Skeletal muscle satellite cell (primary cell): ENCODE data around the gene SRBD1.
"Not testable (repeated sequence)": the region's sequence is repeated elsewhere in the genome, so short reads cannot be mapped to it uniquely, and the experiment has no call there.

ENCODE experiments used
- H3K27me3 ChIP-seq: 2 replicates; pipeline ENCODE4 v1.7.0; 2013; ENCODE audit warnings: low read length; ENCODE audit not compliant: control insufficient read depth, insufficient read depth
- H3K36me3 ChIP-seq: 2 replicates; pipeline ENCODE4 v1.7.0; 2013; ENCODE audit warnings: mild to moderate bottlenecking, control low read depth, low read length; ENCODE audit not compliant: insufficient read depth
- H3K4me1 ChIP-seq: 2 replicates; pipeline ENCODE4 v1.7.0; 2013; ENCODE audit warnings: low read length; ENCODE audit not compliant: control insufficient read depth, insufficient read depth
- H3K4me2 ChIP-seq: 2 replicates; pipeline ENCODE4 v1.7.0; 2013; ENCODE audit warnings: mild to moderate bottlenecking, low read length
- H3K4me3 ChIP-seq: 2 replicates; pipeline ENCODE4 v1.7.0; 2013; ENCODE audit warnings: low read length
- H3K9ac ChIP-seq: 2 replicates; pipeline ENCODE4 v1.7.0; 2013; ENCODE audit warnings: mild to moderate bottlenecking, low read depth, low read length, moderate library complexity
- H3K9me3 ChIP-seq: replicated peaks from 2 replicates; pipeline ENCODE4 v1.7.0; 2013; ENCODE audit warnings: mild to moderate bottlenecking, control low read depth, low read length

Gene SRBD1

GRCh38 chr2:45436456-45436855, 174.6 kb downstream of the SRBD1 start:
- H3K4me2 ChIP-seq, result no peak overlapping the region
- H3K4me3 ChIP-seq, result no peak overlapping the region
- no peaks in the 10 kb centered on the region for H3K27me3 ChIP-seq
- peaks cover 50% of the 10 kb centered on the region for H3K4me1 ChIP-seq
- no peaks in the 10 kb centered on the region for H3K36me3 ChIP-seq
- no peak overlapping the region for H3K9ac ChIP-seq
- H3K9me3 ChIP-seq, result peaks cover 6% of the 10 kb centered on the region

GRCh38 chr2:45435316-45435715, 175.8 kb downstream of the SRBD1 start:
- Histone ChIP-seq H3K36me3 (no peaks in the 10 kb centered on the region), H3K9me3 (peaks cover 6% of the 10 kb centered on the region), H3K4me2 (no peak overlapping the region), H3K27me3 (no peaks in the 10 kb centered on the region), H3K9ac (peak overlapping the region; percentile 51), H3K4me3 (no peak overlapping the region), H3K4me1 (peaks cover 45% of the 10 kb centered on the region)

- H3K9me3 ChIP-seq, result peaks cover 6% of the 10 kb centered on the region
- no peak overlapping the region for H3K4me3 ChIP-seq
- peaks cover 37% of the 10 kb centered on the region for H3K4me1 ChIP-seq
- H3K27me3 ChIP-seq, result no peaks in the 10 kb centered on the region
- no peak overlapping the region for H3K4me2 ChIP-seq
- no peaks in the 10 kb centered on the region for H3K36me3 ChIP-seq
- H3K9ac ChIP-seq, result no peak overlapping the region
Measured at GRCh38 chr2:45433363-45433762, 177.7 kb downstream of the SRBD1 start.

GRCh38 chr2:45432406-45432805, 178.7 kb downstream of the SRBD1 start:
- no peaks in the 10 kb centered on the region for H3K27me3 ChIP-seq
- H3K36me3 ChIP-seq, result no peaks in the 10 kb centered on the region
- peaks cover 37% of the 10 kb centered on the region for H3K4me1 ChIP-seq
- no peak overlapping the region for H3K4me3 ChIP-seq
- H3K4me2 ChIP-seq, result no peak overlapping the region
- peak overlapping the region; percentile 13 for H3K9ac ChIP-seq
- H3K9me3 ChIP-seq, result peaks cover 6% of the 10 kb centered on the region

- H3K4me3 ChIP-seq, H3K9me3 ChIP-seq, H3K27me3 ChIP-seq, H3K4me1 ChIP-seq, H3K36me3 ChIP-seq, H3K9ac ChIP-seq, H3K4me2 ChIP-seq: not testable (repeated sequence)
Measured at GRCh38 chr2:45426025-45426424, 185.0 kb downstream of the SRBD1 start.

- Histone ChIP-seq H3K4me2 (no peak overlapping the region), H3K4me3 (no peak overlapping the region), H3K9ac (no peak overlapping the region), H3K4me1 (no peaks in the 10 kb centered on the region), H3K27me3 (no peaks in the 10 kb centered on the region), H3K9me3 (no peaks in the 10 kb centered on the region), H3K36me3 (no peaks in the 10 kb centered on the region)
Measured at GRCh38 chr2:45422921-45423320, 188.1 kb downstream of the SRBD1 start.

- H3K4me3 ChIP-seq, result no peak overlapping the region
- no peaks in the 10 kb centered on the region for H3K36me3 ChIP-seq
- no peaks in the 10 kb centered on the region for H3K27me3 ChIP-seq
- no peak overlapping the region for H3K4me2 ChIP-seq
- no peaks in the 10 kb centered on the region for H3K9me3 ChIP-seq
- no peaks in the 10 kb centered on the region for H3K4me1 ChIP-seq
- no peak overlapping the region for H3K9ac ChIP-seq
Measured at GRCh38 chr2:45418532-45418931, 192.5 kb downstream of the SRBD1 start.

- no peak overlapping the region for H3K4me2 ChIP-seq
Measured at GRCh38 chr2:45415534-45416123, 195.4 kb downstream of the SRBD1 start.

GRCh38 chr2:45412754-45413379, 198.2 kb downstream of the SRBD1 start:
- Histone ChIP-seq H3K27me3 (no peaks in the 10 kb centered on the region), H3K9ac (no peak overlapping the region), H3K9me3 (no peaks in the 10 kb centered on the region)

More at GRCh38 chr2:45415534-45416123, 195.4 kb downstream of the SRBD1 start:
- Histone ChIP-seq H3K4me1 (no peaks in the 10 kb centered on the region), H3K9me3 (no peaks in the 10 kb centered on the region), H3K4me3 (no peak overlapping the region), H3K27me3 (no peaks in the 10 kb centered on the region), H3K36me3 (peaks cover 4% of the 10 kb centered on the region), H3K9ac (no peak overlapping the region)

GRCh38 chr2:45409677-45410076, 201.4 kb downstream of the SRBD1 start:
- H3K9ac ChIP-seq, result no peak overlapping the region
- H3K4me1 ChIP-seq, result no peaks in the 10 kb centered on the region
- peaks cover 4% of the 10 kb centered on the region for H3K36me3 ChIP-seq
- H3K9me3 ChIP-seq, result no peaks in the 10 kb centered on the region
- H3K4me2 ChIP-seq, result no peak overlapping the region
- H3K4me3 ChIP-seq, result no peak overlapping the region
- H3K27me3 ChIP-seq, result no peaks in the 10 kb centered on the region

More at GRCh38 chr2:45412754-45413379, 198.2 kb downstream of the SRBD1 start:
- H3K36me3 ChIP-seq, result peaks cover 4% of the 10 kb centered on the region
- no peak overlapping the region for H3K4me2 ChIP-seq
- H3K4me3 ChIP-seq, result no peak overlapping the region
- no peaks in the 10 kb centered on the region for H3K4me1 ChIP-seq

GRCh38 chr2:45406621-45407020, 204.4 kb downstream of the SRBD1 start:
- Histone ChIP-seq H3K36me3 (peaks cover 4% of the 10 kb centered on the region), H3K4me3 (no peak overlapping the region), H3K9me3 (no peaks in the 10 kb centered on the region), H3K4me1 (no peaks in the 10 kb centered on the region), H3K9ac (no peak overlapping the region), H3K27me3 (no peaks in the 10 kb centered on the region), H3K4me2 (no peak overlapping the region)

- Histone ChIP-seq H3K4me3 (no peak overlapping the region), H3K36me3 (no peaks in the 10 kb centered on the region), H3K9ac (no peak overlapping the region), H3K9me3 (no peaks in the 10 kb centered on the region), H3K4me1 (no peaks in the 10 kb centered on the region), H3K27me3 (no peaks in the 10 kb centered on the region), H3K4me2 (no peak overlapping the region)
Measured at GRCh38 chr2:45404807-45405297, 206.2 kb downstream of the SRBD1 start.
